Endothelial cell of umbilical vein (primary cell): ENCODE measurements around the gene CTDSPL. TPM values are rescaled to one million over a fixed set of nuclear protein-coding genes. Genes with fewer than 3 reads are reported as not detected.

ENCODE experiments used
- BruUV-seq: library from RNA; stranded (reverse); fragments of 400-500 nt; replicated peaks from 2 replicates; lab custom pipeline; 2021; lab: Mats Ljungman, UMichigan
- CTCF ChIA-PET: fragments of 300-600, 350-600 bp; sonication (Branson Sonifier 250); formaldehyde crosslinking; loops from one replicate; lab custom pipeline; 2021; ENCODE audit warnings: antibody characterized with exemption, inconsistent platforms; lab: Charles Lee
- POLR2A ChIA-PET: fragments of 300-600, 350-600 bp; sonication (Branson Sonifier 250); formaldehyde crosslinking; loops from one replicate; lab custom pipeline; 2021; ENCODE audit warnings: antibody characterized with exemption, inconsistent platforms; lab: Charles Lee
- DNase-seq: peaks from one replicate; pipeline ENCODE4 v3.0.0-alpha.2; 2011; ENCODE audit warnings: low read depth, low spot score
- FAIRE-seq: peaks from 2 replicates; lab custom pipeline; 2011; peaks lifted over from hg19 to GRCh38; lab: Jason Lieb, UNC
- H2AFZ ChIP-seq: 2 replicates; pipeline ENCODE4 v1.6.0; 2012; ENCODE audit warnings: low read depth, low read length, control low read depth, inconsistent platforms
- H3K27ac ChIP-seq: 2 replicates; pipeline ENCODE4 v1.5.1; 2011; ENCODE audit warnings: low read depth, mild to moderate bottlenecking, control low read depth, low read length, moderate library complexity; ENCODE audit not compliant: insufficient read depth
- H3K27me3 ChIP-seq, 2 experiments: 2 replicates each; pipeline versions ENCODE4 v1.6.0 to v1.6.1; 2011; ENCODE audit warnings: low read length in 2 of 2, mixed read lengths in 1 of 2; ENCODE audit not compliant: control insufficient read depth in 2 of 2, insufficient read depth in 2 of 2
- H3K36me3 ChIP-seq, 2 experiments: 2 replicates in 1 of 2; 3 replicates in 1 of 2; pipeline ENCODE4 v1.5.1; 2011; ENCODE audit warnings: low read length in 2 of 2, mild to moderate bottlenecking in 1 of 2, moderate library complexity in 1 of 2; ENCODE audit not compliant: control insufficient read depth in 2 of 2, insufficient read depth in 2 of 2; ENCODE audit errors: extremely low read depth in 1 of 2
- H3K4me1 ChIP-seq: 3 replicates; pipeline ENCODE4 v1.5.1; 2011; ENCODE audit warnings: mild to moderate bottlenecking, low read length; ENCODE audit not compliant: control insufficient read depth, insufficient read depth; ENCODE audit errors: extremely low read depth
- H3K4me2 ChIP-seq: 2 replicates; pipeline ENCODE4 v1.6.1; 2011; ENCODE audit warnings: low read length, control low read depth, mixed read lengths; ENCODE audit not compliant: insufficient read depth
- H3K4me3 ChIP-seq, 3 experiments: fragments of 200-600 bp in 1 of 3; sonication (generic), shearing (Covaris generic) in 1 of 3; replicated peaks in 1 of 3; 2 replicates each; pipeline ENCODE4 v1.5.1; 2011 to 2016; ENCODE audit warnings: control low read depth in 3 of 3, low read length in 3 of 3, mild to moderate bottlenecking in 2 of 3, inconsistent platforms in 1 of 3, low read depth in 1 of 3, moderate library complexity in 1 of 3; ENCODE audit not compliant: insufficient read depth in 1 of 3
- H3K79me2 ChIP-seq: 2 replicates; pipeline ENCODE4 v1.6.0; 2012; ENCODE audit warnings: low read length, inconsistent platforms; ENCODE audit not compliant: control insufficient read depth, insufficient read depth
- H3K9ac ChIP-seq: replicated peaks from 2 replicates; pipeline ENCODE3; 2011; ENCODE audit warnings: low read length, control low read depth; ENCODE audit not compliant: insufficient read depth; ENCODE audit errors: extremely low read depth
- H3K9me1 ChIP-seq: replicated peaks from 3 replicates; pipeline ENCODE4 v1.6.0; 2011; ENCODE audit warnings: mild to moderate bottlenecking, low read length; ENCODE audit not compliant: control insufficient read depth, insufficient read depth; ENCODE audit errors: extremely low read depth
- H3K9me3 ChIP-seq: replicated peaks from 2 replicates; pipeline ENCODE4 v1.5.1; 2012; ENCODE audit warnings: low read length, inconsistent platforms; ENCODE audit not compliant: control insufficient read depth, insufficient read depth
- H4K20me1 ChIP-seq: replicated peaks from 2 replicates; pipeline ENCODE3; 2011; ENCODE audit warnings: mild to moderate bottlenecking, low read length; ENCODE audit not compliant: control insufficient read depth, insufficient read depth; ENCODE audit errors: extremely low read depth
- EZH2 ChIP-seq: IDR thresholded peaks from 2 replicates; pipeline ENCODE4 v1.6.1; 2012; ENCODE audit warnings: borderline replicate concordance, low read depth, mild to moderate bottlenecking, moderate library complexity, low read length, inconsistent platforms; ENCODE audit not compliant: severe bottlenecking
- FOS ChIP-seq: IDR thresholded peaks from 2 replicates; pipeline ENCODE4 v1.6.1; 2011; ENCODE audit warnings: mild to moderate bottlenecking, low read length, moderate library complexity, borderline replicate concordance; ENCODE audit not compliant: insufficient read depth
- GATA2 ChIP-seq: IDR thresholded peaks from 2 replicates; pipeline ENCODE4 v1.7.0; 2011; ENCODE audit warnings: low read depth, mild to moderate bottlenecking, moderate library complexity, mixed read lengths, low read length; ENCODE audit not compliant: insufficient read length, insufficient read depth
- JUN ChIP-seq: IDR thresholded peaks from 2 replicates; pipeline ENCODE4 v1.6.1; 2011; ENCODE audit warnings: borderline replicate concordance, low read depth; ENCODE audit not compliant: insufficient read length, insufficient read depth
- MYC ChIP-seq: IDR thresholded peaks from one replicate; pipeline ENCODE4 v1.6.1; 2011; ENCODE audit warnings: mild to moderate bottlenecking, low read depth, low read length
- POLR2A ChIP-seq: IDR thresholded peaks from 2 replicates; pipeline ENCODE4 v1.6.1; 2012; ENCODE audit warnings: low read depth, mild to moderate bottlenecking, control low read depth, low read length
- POLR2AphosphoS5 ChIP-seq: IDR thresholded peaks from 2 replicates; pipeline ENCODE4 v1.6.1; 2012; ENCODE audit warnings: low read depth, mild to moderate bottlenecking, control low read depth, low read length, moderate library complexity; ENCODE audit not compliant: insufficient read depth
- dilution Hi-C: fragments of 300-500 bp; cut with MboI; formaldehyde crosslinking; loops from one replicate; pipeline ENCODE4 v1.15.0; 2019; ENCODE audit warnings: low sequenced_read_pairs; ENCODE audit not compliant: extremely low pct_ligation_motif_present
- intact Hi-C: fragments of 100-400 bp; cut with micrococcal nuclease; formaldehyde crosslinking; loops from one replicate; pipeline ENCODE4 v1.10.0; 2022
- polyA plus RNA-seq, 4 experiments: library from polyadenylated mRNA; depleted of rRNA in 3 of 4; stranded (reverse) in 3 of 4; unstranded in 1 of 4; fragments of >200 nt; gene quantifications; 2 replicates each; pipeline versions ENCODE4 v1.2.1 to v1.2.3, GENCODE V29; 2011 to 2012; ENCODE audit warnings: missing spikeins in 1 of 4
- total RNA-seq: library from RNA; stranded (reverse); gene quantifications from 2 replicates; pipeline ENCODE4 v1.2.3, GENCODE V29; 2021
- TF ChIP-seq, protein P1 (sequence below), 2 donors: IDR thresholded peaks; 1 replicate in 1 of 2; 2 replicates in 1 of 2; pipeline ENCODE4 v1.5.1; 2011; ENCODE audit warnings: low read length in 2 of 2, mild to moderate bottlenecking in 2 of 2, moderate library complexity in 2 of 2, control low read depth in 1 of 2, inconsistent platforms in 1 of 2, low read depth in 1 of 2; ENCODE audit not compliant: insufficient read depth in 1 of 2; ENCODE audit errors: extremely low read depth in 1 of 2
- TF ChIP-seq, protein P2 (sequence below): IDR thresholded peaks from 2 replicates; pipeline ENCODE4 v1.6.1; 2011; ENCODE audit not compliant: insufficient read depth, insufficient read length

The CTDSPL gene
- total and polyA plus RNA-seq, 2 donors (not counting 3 experiments of a cell fraction or from before 2014, with no cell fraction given) = 30.1 to 43.2 TPM

DNA sequence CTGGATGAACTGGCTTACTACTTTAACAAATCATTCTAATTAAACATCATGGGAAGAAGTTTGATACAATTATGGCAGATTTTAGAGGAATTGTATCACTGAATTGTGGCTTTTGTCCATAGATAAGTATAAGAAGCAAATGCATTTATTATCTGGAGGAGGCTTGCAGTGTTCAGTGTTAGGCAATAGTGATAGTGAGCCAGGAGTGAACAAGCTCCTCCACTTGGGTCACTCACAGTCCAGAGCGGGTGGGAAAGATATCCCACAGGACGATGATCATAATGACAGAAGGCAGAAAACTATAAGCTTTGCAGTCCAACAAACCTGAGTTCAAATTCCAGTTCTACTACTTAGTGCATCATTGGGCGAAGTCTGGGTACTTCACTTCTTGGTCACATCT, 64.9 kb downstream of the CTDSPL start:
- intact Hi-C loops (no loop called here), dilution Hi-C loops (no loop called here)
- H2AFZ ChIP-seq = no peak overlapping the region
- no peaks in the 10 kb centered on the region for H3K27me3 ChIP-seq
- CTCF ChIA-PET = interaction anchor here (0.9 to 1.7 kb wide), 2 partner anchors 41 to 71 kb away, joined by 3 to 6 read pairs; no protein-coding TSS in a partner anchor
- H3K4me3 ChIP-seq = no peak overlapping the region
- H3K9me3 ChIP-seq = no peaks in the 10 kb centered on the region
- no peak for DNase-seq
- no peaks in the 10 kb centered on the region for H3K36me3 ChIP-seq
- H3K27ac ChIP-seq = no peak overlapping the region
- POLR2A ChIA-PET = no interaction called here
- H4K20me1 ChIP-seq = no peaks in the 10 kb centered on the region
- BruUV-seq = no TSS peak
- TF ChIP-seq POLR2A (no peak), POLR2AphosphoS5 (no peak), JUN (no peak), FOS (no peak), EZH2 (no peak), GATA2 (no peak), MYC (no peak)
- TF ChIP-seq, protein P1, sequence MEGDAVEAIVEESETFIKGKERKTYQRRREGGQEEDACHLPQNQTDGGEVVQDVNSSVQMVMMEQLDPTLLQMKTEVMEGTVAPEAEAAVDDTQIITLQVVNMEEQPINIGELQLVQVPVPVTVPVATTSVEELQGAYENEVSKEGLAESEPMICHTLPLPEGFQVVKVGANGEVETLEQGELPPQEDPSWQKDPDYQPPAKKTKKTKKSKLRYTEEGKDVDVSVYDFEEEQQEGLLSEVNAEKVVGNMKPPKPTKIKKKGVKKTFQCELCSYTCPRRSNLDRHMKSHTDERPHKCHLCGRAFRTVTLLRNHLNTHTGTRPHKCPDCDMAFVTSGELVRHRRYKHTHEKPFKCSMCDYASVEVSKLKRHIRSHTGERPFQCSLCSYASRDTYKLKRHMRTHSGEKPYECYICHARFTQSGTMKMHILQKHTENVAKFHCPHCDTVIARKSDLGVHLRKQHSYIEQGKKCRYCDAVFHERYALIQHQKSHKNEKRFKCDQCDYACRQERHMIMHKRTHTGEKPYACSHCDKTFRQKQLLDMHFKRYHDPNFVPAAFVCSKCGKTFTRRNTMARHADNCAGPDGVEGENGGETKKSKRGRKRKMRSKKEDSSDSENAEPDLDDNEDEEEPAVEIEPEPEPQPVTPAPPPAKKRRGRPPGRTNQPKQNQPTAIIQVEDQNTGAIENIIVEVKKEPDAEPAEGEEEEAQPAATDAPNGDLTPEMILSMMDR (IDR thresholded peaks at IDR 0.05; ENCODE audit: extremely low read depth in 1 of 2, insufficient read depth in 1 of 2, low read depth in 1 of 2, low read length in 2 of 2) = no peak
- TF ChIP-seq, protein P2, sequence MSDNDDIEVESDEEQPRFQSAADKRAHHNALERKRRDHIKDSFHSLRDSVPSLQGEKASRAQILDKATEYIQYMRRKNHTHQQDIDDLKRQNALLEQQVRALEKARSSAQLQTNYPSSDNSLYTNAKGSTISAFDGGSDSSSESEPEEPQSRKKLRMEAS = no peak
- H3K9me1 ChIP-seq = no peaks in the 10 kb centered on the region
- H3K4me2 ChIP-seq = no peak overlapping the region
- H3K4me1 ChIP-seq = peaks cover 2% of the 10 kb centered on the region
- no peak for FAIRE-seq
- no peaks in the 10 kb centered on the region for H3K79me2 ChIP-seq
- no peak overlapping the region for H3K9ac ChIP-seq
